GM12878 (cell line): ENCODE data around the gene LSM2. TPM values are rescaled to one million over a fixed set of nuclear protein-coding genes. Genes with fewer than 3 reads are reported as not detected.

ENCODE experiments used
- ATAC-seq: fragments of 200-7000 bp; cut with Tn5 transposase; 3 replicates; pipeline ENCODE4 v1.9.1; 2020; ENCODE audit warnings: mild to moderate bottlenecking, moderate library complexity
- BruUV-seq: library from RNA; stranded (reverse); fragments of 400-500 nt; replicated peaks from 2 replicates; lab custom pipeline; 2021; lab: Mats Ljungman, UMichigan
- CTCF ChIA-PET: fragments of 300-600 bp; sonication (Branson Sonifier 250); formaldehyde crosslinking; extraction: SDS; loops from one replicate; lab custom pipeline; 2021; ENCODE audit warnings: inconsistent platforms; lab: Yijun Ruan, JAX
- POLR2A ChIA-PET: fragments of 350-600 bp; formaldehyde crosslinking; extraction: SDS; loops from one replicate; lab custom pipeline; 2021; ENCODE audit warnings: inconsistent platforms; lab: Charles Lee
- RAD21 ChIA-PET: fragments of 300-600 bp; sonication (Branson Sonifier 250); formaldehyde crosslinking; loops from one replicate; lab custom pipeline; 2023; ENCODE audit warnings: antibody characterized with exemption; ENCODE audit not compliant: unreplicated experiment; lab: Charles Lee
- SMC1A ChIA-PET: fragments of 300-600 bp; sonication (Branson Sonifier 250); formaldehyde crosslinking; loops from one replicate; lab custom pipeline; 2023; ENCODE audit not compliant: unreplicated experiment, uncharacterized antibody; lab: Charles Lee
- DNase-seq: peaks from one replicate; pipeline ENCODE4 v3.0.0-alpha.2; 2011; ENCODE audit warnings: low read depth, low spot score
- FAIRE-seq: peaks from 3 replicates; lab custom pipeline; 2011; peaks lifted over from hg19 to GRCh38; lab: Jason Lieb, UNC
- H2AFZ ChIP-seq: 2 replicates; pipeline ENCODE4 v1.6.0; 2011; ENCODE audit warnings: low read depth, low read length, control low read depth; ENCODE audit not compliant: control insufficient read depth
- H3K27ac ChIP-seq: 2 replicates; pipeline ENCODE4 v1.5.1; 2011; ENCODE audit warnings: control low read depth; ENCODE audit not compliant: control insufficient read depth, insufficient read depth
- H3K27me3 ChIP-seq, 2 experiments: replicated peaks in 1 of 2; 2 replicates each; pipeline versions ENCODE4 v1.6.0 to v1.6.1; 2011; ENCODE audit warnings: low read length in 1 of 2; ENCODE audit not compliant: control insufficient read depth in 2 of 2, insufficient read depth in 2 of 2
- H3K36me3 ChIP-seq, 2 experiments: 2 replicates each; pipeline ENCODE4 v1.5.1; 2011; ENCODE audit warnings: low read length in 1 of 2; ENCODE audit not compliant: control insufficient read depth in 2 of 2, insufficient read depth in 2 of 2
- H3K4me1 ChIP-seq: 2 replicates; pipeline ENCODE4 v1.6.1; 2011; ENCODE audit warnings: mild to moderate bottlenecking, low read length, moderate library complexity, mixed read lengths; ENCODE audit not compliant: control insufficient read depth, insufficient read depth
- H3K4me2 ChIP-seq: 2 replicates; pipeline ENCODE4 v1.6.0; 2011; ENCODE audit warnings: control low read depth; ENCODE audit not compliant: control insufficient read depth, insufficient read depth
- H3K4me3 ChIP-seq: fragments of 200-600 bp; sonication (generic); 2 replicates; pipeline ENCODE4 v1.5.1; 2016
- H3K79me2 ChIP-seq: 2 replicates; pipeline ENCODE4 v1.6.0; 2011; ENCODE audit warnings: low read length; ENCODE audit not compliant: control insufficient read depth, insufficient read depth
- H3K9ac ChIP-seq: 2 replicates; pipeline ENCODE4 v1.8.0; 2011; ENCODE audit warnings: low read length, control low read depth, mixed read lengths; ENCODE audit not compliant: control insufficient read depth, insufficient read depth
- H3K9me3 ChIP-seq: replicated peaks from 3 replicates; pipeline ENCODE4 v1.5.1; 2011; ENCODE audit warnings: mild to moderate bottlenecking, low read length; ENCODE audit not compliant: control insufficient read depth, insufficient read depth
- H4K20me1 ChIP-seq: 2 replicates; pipeline ENCODE4 v1.6.0; 2011; ENCODE audit not compliant: control insufficient read depth, insufficient read depth
- CEBPZ ChIP-seq: fragments of 150-350 bp; IDR thresholded peaks from 2 replicates; pipeline ENCODE4 v1.6.1; 2016; ENCODE audit warnings: low read depth, low read length
- EP300 ChIP-seq, 2 experiments: fragments of 150-350 bp in 1 of 2; IDR thresholded peaks; 2 replicates each; pipeline ENCODE4 v1.6.1; 2011 to 2012; ENCODE audit warnings: low read depth in 2 of 2, low read length in 2 of 2, borderline replicate concordance in 1 of 2, improper control_type of control experiment in 1 of 2, inconsistent platforms in 1 of 2; ENCODE audit not compliant: control insufficient read depth in 1 of 2
- FOS ChIP-seq: IDR thresholded peaks from 3 replicates; pipeline ENCODE4 v1.6.1; 2011; ENCODE audit warnings: borderline replicate concordance; ENCODE audit not compliant: insufficient read length; ENCODE audit errors: extremely low read depth
- MEF2A ChIP-seq: IDR thresholded peaks from 2 replicates; pipeline ENCODE4 v1.6.1; 2011; ENCODE audit warnings: low read depth, mild to moderate bottlenecking, low read length, moderate library complexity; ENCODE audit not compliant: insufficient read depth
- MXI1 ChIP-seq: fragments of 150-350 bp; IDR thresholded peaks from 2 replicates; pipeline ENCODE4 v1.6.1; 2011; ENCODE audit warnings: low read depth, mild to moderate bottlenecking, inconsistent platforms, low read length, improper control_type of control experiment
- NFYB ChIP-seq: IDR thresholded peaks from 2 replicates; pipeline ENCODE4 v1.6.1; 2011; ENCODE audit warnings: low read depth, mild to moderate bottlenecking, low read length, improper control_type of control experiment, moderate library complexity; ENCODE audit not compliant: insufficient read depth
- POLR2A ChIP-seq: IDR thresholded peaks from 2 replicates; pipeline ENCODE4 v1.6.1; 2011; ENCODE audit warnings: low read depth, mild to moderate bottlenecking, low read length
- RBBP5 ChIP-seq: fragments of 200-600 bp; sonication (generic); conservative IDR thresholded peaks from 2 replicates; pipeline ENCODE4 v1.6.1; 2016
- SIX5 ChIP-seq: IDR thresholded peaks from 2 replicates; pipeline ENCODE4 v1.6.1; 2011; ENCODE audit warnings: mild to moderate bottlenecking, low read depth, low read length, moderate library complexity; ENCODE audit not compliant: severe bottlenecking
- SP1 ChIP-seq: IDR thresholded peaks from one replicate; pipeline ENCODE4 v1.6.1; 2011; ENCODE audit warnings: low read depth, low read length
- SUZ12 ChIP-seq: fragments of 200-600 bp; sonication (generic); IDR thresholded peaks from one replicate; pipeline ENCODE4 v1.6.1; 2018; ENCODE audit warnings: antibody characterized with exemption, mild to moderate bottlenecking; ENCODE audit not compliant: unreplicated experiment
- TBL1XR1 ChIP-seq: IDR thresholded peaks from 2 replicates; pipeline ENCODE4 v1.6.1; 2012; ENCODE audit warnings: low read depth, low read length, improper control_type of control experiment
- TCF12 ChIP-seq: IDR thresholded peaks from 2 replicates; pipeline ENCODE4 v1.6.1; 2011; ENCODE audit warnings: low read depth, mild to moderate bottlenecking, low read length
- TCF3 ChIP-seq: IDR thresholded peaks from 2 replicates; pipeline ENCODE4 v1.6.1; 2012; ENCODE audit warnings: low read depth, mild to moderate bottlenecking, low read length, borderline replicate concordance; ENCODE audit not compliant: insufficient read depth
- WRNIP1 ChIP-seq: IDR thresholded peaks from 2 replicates; pipeline ENCODE4 v1.6.1; 2011; ENCODE audit warnings: low read depth, low read length, improper control_type of control experiment, borderline replicate concordance
- YY1 ChIP-seq: IDR thresholded peaks from 2 replicates; pipeline ENCODE4 v1.6.1; 2011; ENCODE audit warnings: low read depth, mild to moderate bottlenecking, low read length
- ZNF217 ChIP-seq: fragments of 450-650 bp; IDR thresholded peaks from 2 replicates; pipeline ENCODE4 v1.6.1; 2017; ENCODE audit warnings: antibody characterized with exemption, mild to moderate bottlenecking
- ZZZ3 ChIP-seq: IDR thresholded peaks from 2 replicates; pipeline ENCODE4 v1.6.1; 2011; ENCODE audit warnings: low read depth; ENCODE audit not compliant: control insufficient read depth, insufficient read length
- WGBS: methylation state at CpG from one replicate; pipeline ENCODE4 v1.1.6; 2016; ENCODE audit warnings: low lambda C conversion rate; ENCODE audit not compliant: insufficient replicate concordance, insufficient coverage; ENCODE audit errors: missing lambda C conversion rate; 5-methylcytosine and 5-hydroxymethylcytosine counted together
- in situ Hi-C: fragments of 300-500 bp; cut with MboI; formaldehyde crosslinking; loops from 9 replicates; pipeline ENCODE4 v1.14.3; 2018; ENCODE audit warnings: mixed read lengths
- intact Hi-C: fragments of 100-400 bp; cut with micrococcal nuclease; formaldehyde crosslinking; loops from one replicate; pipeline ENCODE4 v1.14.2; 2022; ENCODE audit not compliant: unreplicated experiment
- polyA plus RNA-seq, 11 experiments: library from polyadenylated mRNA; depleted of rRNA in 4 of 11; unstranded in 6 of 11; stranded (reverse) in 5 of 11; fragments of >200 nt; fragmentation: Nextera tagmentation in 4 of 11; fragmentation: Illumina TruSeq in 1 of 11; extraction: Ambion mirVana in 4 of 11; extraction: Trizol in 1 of 11; gene quantifications; 1 replicate in 1 of 11; 2 replicates in 10 of 11; pipeline versions ENCODE4 v1.2.1 to v1.2.3, GENCODE V29; 2011 to 2016; ENCODE audit warnings: inconsistent platforms in 2 of 11, missing spikeins in 2 of 11, low read depth in 1 of 11
- total RNA-seq, 4 experiments: library from RNA; depleted of rRNA in 3 of 4; stranded (reverse); fragments of >200 nt in 3 of 4; fragmentation: Illumina TruSeq in 1 of 4; extraction: Trizol in 1 of 4; gene quantifications; 2 replicates each; pipeline versions ENCODE4 v1.2.1 to v1.2.3, GENCODE V29; 2013 to 2021

The LSM2 gene
- total and polyA plus RNA-seq, 10 of the 15 experiments (the other 5 are each of a cell fraction or from before 2014, with no cell fraction given): 99.1 to 276 (median 153) TPM

- in situ Hi-C loops: no loop called here
- ChIA-PET SMC1A (interaction anchor here (0.8 to 3.0 kb wide), 7 partner anchors 10 to 77 kb away, joined by 3 to 12 read pairs (median 7); partner anchors contain the start of gene CLIC1), POLR2A (interaction anchor here (0.9 to 5.2 kb wide), 11 partner anchors 10 to 377 kb away, joined by 4 to 91 read pairs (median 10); partner anchors contain the start of genes CLIC1, HSPA1B, MSH5 and PBX2), CTCF (interaction anchor here (0.9 to 2.5 kb wide), 7 partner anchors 9 to 41 kb away, joined by 3 to 12 read pairs (median 4); partner anchors contain the start of gene VARS1), RAD21 (interaction anchor here (0.9 to 4.3 kb wide), 7 partner anchors 13 to 76 kb away, joined by 3 to 27 read pairs (median 19); partner anchors contain the start of genes CLIC1, HSPA1B and VARS1)
- Histone ChIP-seq H3K9me3 (no peaks in the 10 kb centered on the region), H3K4me1 (peaks cover 29% of the 10 kb centered on the region), H3K27ac (peak overlapping the region; percentile 58), H3K4me2 (peak overlapping the region; percentile 82), H3K9ac (peak overlapping the region; percentile 64), H2AFZ (no peak overlapping the region; the same call in 1 of the 2 replicates), H4K20me1 (no peaks in the 10 kb centered on the region), H3K4me3 (peak overlapping the region; percentile 47; the same call in 1 of the 2 replicates), H3K79me2 (no peaks in the 10 kb centered on the region; the same call in 1 of the 2 replicates), H3K36me3 (no peaks in the 10 kb centered on the region), H3K27me3 (no peaks in the 10 kb centered on the region)
- 99% methylated on average over 7 of the region's 7 CpGs for WGBS
- BruUV-seq: no TSS peak
- FAIRE-seq (no peak), ATAC-seq (no peak), DNase-seq (no peak)
- intact Hi-C loops: loop anchor here (2.0 kb wide), 1 partner anchor 17 kb away; no protein-coding TSS in a partner anchor
- TF ChIP-seq ZNF217 (no peak), TBL1XR1 (no peak), TCF12 (no peak), TCF3 (no peak), RBBP5 (no peak), NFYB (no peak), SIX5 (no peak), EP300 (IDR thresholded peaks at IDR 0.05; ENCODE audit: borderline replicate concordance in 1 of 2, control insufficient read depth in 1 of 2, low read depth in 2 of 2, low read length in 2 of 2) (no peak), WRNIP1 (no peak), YY1 (no peak), ZZZ3 (no peak), POLR2A (no peak), MXI1 (no peak), SP1 (no peak), SUZ12 (no peak), MEF2A (no peak), CEBPZ (no peak), FOS (no peak)
Observed at GRCh38 chr6:31813465-31813849, 6.7 kb upstream of the LSM2 start.
